OCI-LY7 (cell line): Measurements from ENCODE around the gene EPB41L4A.
"Not testable (repeated sequence)": the region's sequence is repeated elsewhere in the genome, so short reads cannot be mapped to it uniquely, and the experiment has no call there.

Experiments used
- CTCF ChIP-seq: fragments of 200-600 bp; sonication (generic); conservative IDR thresholded peaks from 2 replicates; pipeline ENCODE4 v1.5.1; 2014; ENCODE audit warnings: mild to moderate bottlenecking, antibody characterized with exemption, low read length, moderate library complexity, mixed read lengths
- EZH2phosphoT487 ChIP-seq: fragments of 200-600 bp; sonication (generic); IDR thresholded peaks from 2 replicates; pipeline ENCODE4 v1.6.1; 2018; ENCODE audit warnings: low read depth, borderline replicate concordance, mild to moderate bottlenecking, mixed run types, antibody characterized with exemption, low read length, moderate library complexity, mixed read lengths

- not testable (repeated sequence) for TF ChIP-seq CTCF, EZH2phosphoT487
Observed at GRCh38 chr5:112466261-112466660, 47.2 kb upstream of the EPB41L4A start.
